Measurements from ENCODE around the gene SLC16A3.
"Not testable (repeated sequence)": the region's sequence is repeated elsewhere in the genome, so short reads cannot be mapped to it uniquely, and the experiment has no call there.

The SLC16A3 gene

GRCh38 chr17:82247856-82248671 is 19.2 kb downstream of the SLC16A3 start:
- DNase-seq = no peak

- no peak for DNase-seq
Observed at GRCh38 chr17:82248815-82249674, 20.2 kb downstream of the SLC16A3 start.

- DNase-seq = no peak
Observed at GRCh38 chr17:82249896-82250581, 21.2 kb downstream of the SLC16A3 start.

GRCh38 chr17:82250868-82251500 is 22.1 kb downstream of the SLC16A3 start:
- DNase-seq = no peak

GRCh38 chr17:82252511-82253178 is 23.8 kb downstream of the SLC16A3 start:
- no peak for DNase-seq

- no peak for DNase-seq
Observed at GRCh38 chr17:82253179-82253544, 24.3 kb downstream of the SLC16A3 start.

- DNase-seq = not testable (repeated sequence)
Observed at GRCh38 chr17:82254096-82254495, 25.3 kb downstream of the SLC16A3 start.

- DNase-seq = not testable (repeated sequence)
Observed at GRCh38 chr17:82254746-82255145, 25.9 kb downstream of the SLC16A3 start.

GRCh38 chr17:82255402-82255972 is 26.6 kb downstream of the SLC16A3 start:
- no peak for DNase-seq

GRCh38 chr17:82256242-82256885 is 27.5 kb downstream of the SLC16A3 start:
- no peak for DNase-seq

GRCh38 chr17:82257473-82257872 is 28.6 kb downstream of the SLC16A3 start:
- peak; percentile 52 to 59 for DNase-seq

- DNase-seq = no peak
Observed at GRCh38 chr17:82258555-82258954, 29.7 kb downstream of the SLC16A3 start.

GRCh38 chr17:82259972-82260961 is 31.4 kb downstream of the SLC16A3 start:
- not testable (repeated sequence) for DNase-seq

- DNase-seq = no peak
Observed at GRCh38 chr17:82262344-82262743, 33.5 kb downstream of the SLC16A3 start.

- no peak for DNase-seq
Observed at GRCh38 chr17:82263641-82264040, 34.8 kb downstream of the SLC16A3 start.

- no peak for DNase-seq
Observed at GRCh38 chr17:82266142-82266541, 37.3 kb downstream of the SLC16A3 start.

- peak; percentile 40 to 54 for DNase-seq
Observed at GRCh38 chr17:82267575-82268379, 38.9 kb downstream of the SLC16A3 start.

GRCh38 chr17:82269138-82269881 is 40.5 kb downstream of the SLC16A3 start:
- DNase-seq = no peak

Data from stimulated activated CD4-positive, alpha-beta T cell treated with anti-CD3 and anti-CD28 coated beads, Interleukin-4, amount 100 ng/mL, for 4 hours (primary cell).